ENCODE results near the gene HACD2. TPM values are rescaled to one million over a fixed set of nuclear protein-coding genes. Genes with fewer than 3 reads are reported as not detected.

HACD2 gene
- polyA plus RNA-seq, 1 donor (not counting 4 experiments of a cell fraction or from before 2014, with no cell fraction given): 124 TPM

DNA sequence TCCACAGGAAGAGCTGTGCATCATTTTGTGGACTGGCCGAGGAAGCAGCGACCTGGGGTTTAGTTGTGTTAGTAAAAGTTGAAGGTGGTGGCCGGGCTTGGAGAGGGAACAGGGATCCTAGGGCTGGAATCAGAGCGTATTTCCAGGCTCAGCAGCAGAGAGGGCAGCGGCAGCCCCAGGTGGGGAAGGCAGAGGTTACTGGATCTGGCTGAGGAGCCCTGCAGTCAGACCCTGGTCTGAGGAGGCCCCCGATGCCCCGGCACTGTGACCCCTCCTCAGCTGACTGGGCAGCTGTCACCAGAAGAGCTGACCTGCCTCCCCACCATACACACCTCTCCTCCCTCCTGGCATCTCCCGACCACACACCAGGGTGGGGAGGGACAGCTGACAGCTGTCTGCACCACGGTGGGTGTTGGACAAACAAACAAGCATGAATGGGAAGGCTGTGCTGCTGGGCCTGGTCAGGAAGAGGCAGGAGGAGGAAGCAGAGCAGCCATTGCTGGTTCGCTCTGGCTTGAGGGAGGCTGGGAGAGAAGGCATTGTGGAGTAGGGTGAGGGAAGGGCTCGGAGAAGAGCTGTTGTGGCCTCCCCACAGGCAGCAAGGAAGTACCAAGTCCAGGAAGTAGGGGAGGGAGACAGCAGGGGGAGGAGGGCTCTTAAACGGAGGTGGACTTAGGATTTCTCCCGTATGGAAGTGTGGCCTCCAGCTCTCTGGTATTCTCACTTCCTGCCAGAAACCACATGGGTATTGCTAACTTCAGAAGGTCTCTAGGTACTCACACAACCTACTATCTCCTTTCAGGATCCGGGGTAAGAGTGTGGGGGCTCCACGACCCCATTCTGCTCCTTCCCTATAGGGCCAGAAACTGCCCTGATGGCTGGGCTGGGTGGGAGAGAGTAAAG lies 49.5 kb upstream of the HACD2 start:
- Histone ChIP-seq H3K4me2 (ENCODE audit: control insufficient read depth, extremely low read depth, insufficient read depth, low read depth, low read length) (no peak overlapping the region), H3K9ac (ENCODE audit: control insufficient read depth, extremely low read depth, insufficient read depth, low read length) (no peak overlapping the region), H3K27me3 (ENCODE audit: control insufficient read depth, extremely low read depth, insufficient read depth, low read length) (no peaks in the 10 kb centered on the region), H3K36me3 (ENCODE audit: control insufficient read depth in 2 of 2, extremely low read depth in 1 of 2, insufficient read depth in 2 of 2, low read length in 2 of 2) (peaks cover 0 to 2% of the 10 kb centered on the region in 2 experiments), H3K79me2 (ENCODE audit: control insufficient read depth, insufficient read depth, low read length) (no peaks in the 10 kb centered on the region), H4K20me1 (ENCODE audit: control insufficient read depth, extremely low read depth, insufficient read depth, low read length) (no peaks in the 10 kb centered on the region), H3K27ac (ENCODE audit: control insufficient read depth, insufficient read depth, low read length) (no peak overlapping the region), H2AFZ (ENCODE audit: control insufficient read depth, low read length) (peak overlapping the region; percentile 16), H3K4me1 (ENCODE audit: control insufficient read depth, extremely low read depth, insufficient read depth, low read length) (peaks cover 17% of the 10 kb centered on the region), H3K9me1 (ENCODE audit: control insufficient read depth, extremely low read depth, insufficient read depth, low read length) (no peaks in the 10 kb centered on the region), H3K9me3 (ENCODE audit: control insufficient read depth, low read depth, low read length) (no peaks in the 10 kb centered on the region), H3K4me3 (ENCODE audit: control insufficient read depth in 2 of 3, extremely low read depth in 1 of 3, insufficient read depth in 2 of 3, low read depth in 1 of 3, low read length in 3 of 3) (no peak overlapping the region)
- TF ChIP-seq EZH2 (IDR thresholded peaks at IDR 0.05; ENCODE audit: low read length): no peak
- TF ChIP-seq, protein P1, sequence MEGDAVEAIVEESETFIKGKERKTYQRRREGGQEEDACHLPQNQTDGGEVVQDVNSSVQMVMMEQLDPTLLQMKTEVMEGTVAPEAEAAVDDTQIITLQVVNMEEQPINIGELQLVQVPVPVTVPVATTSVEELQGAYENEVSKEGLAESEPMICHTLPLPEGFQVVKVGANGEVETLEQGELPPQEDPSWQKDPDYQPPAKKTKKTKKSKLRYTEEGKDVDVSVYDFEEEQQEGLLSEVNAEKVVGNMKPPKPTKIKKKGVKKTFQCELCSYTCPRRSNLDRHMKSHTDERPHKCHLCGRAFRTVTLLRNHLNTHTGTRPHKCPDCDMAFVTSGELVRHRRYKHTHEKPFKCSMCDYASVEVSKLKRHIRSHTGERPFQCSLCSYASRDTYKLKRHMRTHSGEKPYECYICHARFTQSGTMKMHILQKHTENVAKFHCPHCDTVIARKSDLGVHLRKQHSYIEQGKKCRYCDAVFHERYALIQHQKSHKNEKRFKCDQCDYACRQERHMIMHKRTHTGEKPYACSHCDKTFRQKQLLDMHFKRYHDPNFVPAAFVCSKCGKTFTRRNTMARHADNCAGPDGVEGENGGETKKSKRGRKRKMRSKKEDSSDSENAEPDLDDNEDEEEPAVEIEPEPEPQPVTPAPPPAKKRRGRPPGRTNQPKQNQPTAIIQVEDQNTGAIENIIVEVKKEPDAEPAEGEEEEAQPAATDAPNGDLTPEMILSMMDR (optimal IDR thresholded peaks at IDR 0.05 in 1 of 3, IDR thresholded peaks at IDR 0.05 in 1 of 3, conservative IDR thresholded peaks at IDR 0.05 in 1 of 3; ENCODE audit: extremely low read depth in 1 of 3, insufficient read depth in 2 of 3, low read length in 3 of 3): no peak
- dilution Hi-C loops (cut with MboI; ENCODE audit: extremely low pct_ligation_motif_present, low sequenced_read_pairs): no loop called here
- no peak for DNase-seq (ENCODE audit: low read depth, low spot score)
- no peak for FAIRE-seq

- Histone ChIP-seq H2AFZ (ENCODE audit: control insufficient read depth, low read length) (no peak overlapping the region), H3K27me3 (ENCODE audit: control insufficient read depth, extremely low read depth, insufficient read depth, low read length) (no peaks in the 10 kb centered on the region), H3K4me3 (ENCODE audit: control insufficient read depth in 2 of 3, extremely low read depth in 1 of 3, insufficient read depth in 2 of 3, low read depth in 1 of 3, low read length in 3 of 3) (no peak overlapping the region), H3K4me2 (ENCODE audit: control insufficient read depth, extremely low read depth, insufficient read depth, low read depth, low read length) (no peak overlapping the region), H3K79me2 (ENCODE audit: control insufficient read depth, insufficient read depth, low read length) (no peaks in the 10 kb centered on the region), H4K20me1 (ENCODE audit: control insufficient read depth, extremely low read depth, insufficient read depth, low read length) (no peaks in the 10 kb centered on the region), H3K9ac (ENCODE audit: control insufficient read depth, extremely low read depth, insufficient read depth, low read length) (no peak overlapping the region), H3K4me1 (ENCODE audit: control insufficient read depth, extremely low read depth, insufficient read depth, low read length) (peaks cover 17% of the 10 kb centered on the region), H3K9me1 (ENCODE audit: control insufficient read depth, extremely low read depth, insufficient read depth, low read length) (no peaks in the 10 kb centered on the region), H3K36me3 (ENCODE audit: control insufficient read depth in 2 of 2, extremely low read depth in 1 of 2, insufficient read depth in 2 of 2, low read length in 2 of 2) (peaks cover 0 to 2% of the 10 kb centered on the region in 2 experiments), H3K27ac (ENCODE audit: control insufficient read depth, insufficient read depth, low read length) (no peak overlapping the region), H3K9me3 (ENCODE audit: control insufficient read depth, low read depth, low read length) (no peaks in the 10 kb centered on the region)
- TF ChIP-seq, protein P1 (optimal IDR thresholded peaks at IDR 0.05 in 1 of 3, IDR thresholded peaks at IDR 0.05 in 1 of 3, conservative IDR thresholded peaks at IDR 0.05 in 1 of 3; ENCODE audit: extremely low read depth in 1 of 3, insufficient read depth in 2 of 3, low read length in 3 of 3): no peak
- no peak for TF ChIP-seq EZH2 (IDR thresholded peaks at IDR 0.05; ENCODE audit: low read length)
- FAIRE-seq (no peak), DNase-seq (ENCODE audit: low read depth, low spot score) (no peak)
- dilution Hi-C loops (cut with MboI; ENCODE audit: extremely low pct_ligation_motif_present, low sequenced_read_pairs): no loop called here
These were observed 48.7 kb upstream of the HACD2 start for GRCh38 chr3:123633530-123633929.

All from keratinocyte (primary cell).